Measurements from ENCODE around the gene CADPS. TPM values are rescaled to one million over a fixed set of nuclear protein-coding genes. Genes with fewer than 3 reads are reported as not detected.

Gene CADPS
- total and polyA plus RNA-seq, 2 experiments from 2014 or later, result 2.8 to 8.1 TPM

- no peaks in the 10 kb centered on the region for H3K9me2 ChIP-seq (replicated peaks; ENCODE audit: insufficient read depth)
- H3K4me2 ChIP-seq, result no peak overlapping the region
- H3K4me3 ChIP-seq, result no peak overlapping the region
- no peaks in the 10 kb centered on the region for H3K36me3 ChIP-seq (replicated peaks; ENCODE audit: insufficient read depth, low read depth)
- 100% methylated on average over 2 of the region's 2 CpGs for WGBS (ENCODE audit: low lambda C conversion rate, missing lambda C conversion rate)
- H3K27me3 ChIP-seq, result no peaks in the 10 kb centered on the region
- TF ChIP-seq EZH2 (IDR thresholded peaks at IDR 0.05; ENCODE audit: borderline replicate concordance) (no peak), CTCF (IDR thresholded peaks at IDR 0.05; ENCODE audit: poor library complexity) (no peak), EZH2phosphoT487 (IDR thresholded peaks at IDR 0.05; ENCODE audit: low read depth, severe bottlenecking, unreplicated experiment) (no peak)
- H2AFZ ChIP-seq, result no peak overlapping the region
- H3K4me1 ChIP-seq (ENCODE audit: insufficient read depth), result no peaks in the 10 kb centered on the region
- no peaks in the 10 kb centered on the region for H4K20me1 ChIP-seq (ENCODE audit: insufficient read depth, poor library complexity, severe bottlenecking)
- DNase-seq (ENCODE audit: low spot score), result no peak
- H3K27ac ChIP-seq, result no peak overlapping the region
- H3K79me2 ChIP-seq, result no peaks in the 10 kb centered on the region
- H3K9me3 ChIP-seq (ENCODE audit: low read depth), result no peaks in the 10 kb centered on the region
These were observed 187.2 kb downstream of the CADPS start for GRCh38 chr3:62688050-62688449.

- H3K36me3 ChIP-seq (replicated peaks; ENCODE audit: insufficient read depth, low read depth), result no peaks in the 10 kb centered on the region
- H3K9me2 ChIP-seq (replicated peaks; ENCODE audit: insufficient read depth), result no peaks in the 10 kb centered on the region
- no peaks in the 10 kb centered on the region for H3K9me3 ChIP-seq (ENCODE audit: low read depth)
- H4K20me1 ChIP-seq (ENCODE audit: insufficient read depth, poor library complexity, severe bottlenecking), result no peaks in the 10 kb centered on the region
- H3K27ac ChIP-seq, result no peak overlapping the region
- H3K79me2 ChIP-seq, result no peaks in the 10 kb centered on the region
- H3K4me1 ChIP-seq (ENCODE audit: insufficient read depth), result no peaks in the 10 kb centered on the region
- no peak for TF ChIP-seq CTCF (IDR thresholded peaks at IDR 0.05; ENCODE audit: poor library complexity)
- TF ChIP-seq EZH2phosphoT487 (IDR thresholded peaks at IDR 0.05; ENCODE audit: low read depth, severe bottlenecking, unreplicated experiment), result no peak
- no peak for TF ChIP-seq EZH2 (IDR thresholded peaks at IDR 0.05; ENCODE audit: borderline replicate concordance)
- no peak overlapping the region for H3K4me2 ChIP-seq
- DNase-seq (ENCODE audit: low spot score), result no peak
- H3K4me3 ChIP-seq, result no peak overlapping the region
- no peak overlapping the region for H2AFZ ChIP-seq
- 49% methylated on average over 4 of the region's 4 CpGs for WGBS (ENCODE audit: low lambda C conversion rate, missing lambda C conversion rate)
- no peaks in the 10 kb centered on the region for H3K27me3 ChIP-seq
These were observed 188.5 kb downstream of the CADPS start for GRCh38 chr3:62686503-62687294.

GRCh38 chr3:62682826-62683225 is 192.4 kb downstream of the CADPS start:
- Histone ChIP-seq H3K27ac (no peak overlapping the region), H2AFZ (no peak overlapping the region), H3K4me2 (no peak overlapping the region), H3K9me3 (ENCODE audit: low read depth) (no peaks in the 10 kb centered on the region), H3K4me3 (no peak overlapping the region), H3K79me2 (no peaks in the 10 kb centered on the region), H3K9me2 (replicated peaks; ENCODE audit: insufficient read depth) (no peaks in the 10 kb centered on the region), H3K36me3 (replicated peaks; ENCODE audit: insufficient read depth, low read depth) (no peaks in the 10 kb centered on the region), H3K27me3 (no peaks in the 10 kb centered on the region), H4K20me1 (ENCODE audit: insufficient read depth, poor library complexity, severe bottlenecking) (no peaks in the 10 kb centered on the region), H3K4me1 (ENCODE audit: insufficient read depth) (no peaks in the 10 kb centered on the region)
- DNase-seq (ENCODE audit: low spot score), result no peak
- 97% methylated on average over 2 of the region's 2 CpGs for WGBS (ENCODE audit: low lambda C conversion rate, missing lambda C conversion rate)
- TF ChIP-seq EZH2phosphoT487 (IDR thresholded peaks at IDR 0.05; ENCODE audit: low read depth, severe bottlenecking, unreplicated experiment) (no peak), EZH2 (IDR thresholded peaks at IDR 0.05; ENCODE audit: borderline replicate concordance) (no peak), CTCF (IDR thresholded peaks at IDR 0.05; ENCODE audit: poor library complexity) (no peak)

Data from hepatocyte (in vitro differentiated cells).